Tibial nerve (tissue), 4 donors: ENCODE data around the gene SYCE1L. TPM values are rescaled to one million over a fixed set of nuclear protein-coding genes. Genes with fewer than 3 reads are reported as not detected.

Source experiments
- DNase-seq, 2 donors: peaks; one replicate each; pipeline ENCODE4 v3.0.0-alpha.2; 2019; ENCODE audit warnings: low spot score in 2 of 2
- H3K27ac ChIP-seq, 4 donors: fragments of 200-600 bp; sonication (generic) in 3 of 4; one replicate each; pipeline ENCODE4 v1.5.1; 2017 to 2019; ENCODE audit warnings: mild to moderate bottlenecking in 1 of 4
- H3K27me3 ChIP-seq, 2 donors: fragments of 200-600 bp; sonication (generic) in 1 of 2; one replicate each; pipeline versions ENCODE4 v1.5.1 to v1.6.0; 2017 to 2019
- H3K36me3 ChIP-seq, 3 donors: fragments of 200-600 bp; sonication (generic); one replicate each; pipeline ENCODE4 v1.5.1; 2018 to 2019
- H3K4me1 ChIP-seq, 4 donors: fragments of 200-600 bp; sonication (generic) in 3 of 4; one replicate each; pipeline ENCODE4 v1.5.1; 2017 to 2019
- H3K4me3 ChIP-seq, 4 donors: fragments of 200-600 bp; sonication (generic) in 3 of 4; one replicate each; pipeline ENCODE4 v1.5.1; 2017 to 2019; ENCODE audit warnings: mild to moderate bottlenecking in 1 of 4, moderate library complexity in 1 of 4
- H3K9me3 ChIP-seq, 4 donors: fragments of 200-600 bp; sonication (generic) in 3 of 4; one replicate each; pipeline ENCODE4 v1.5.1; 2017 to 2019
- EP300 ChIP-seq, 2 donors: sonication (generic); formaldehyde crosslinking; IDR thresholded peaks; one replicate each; pipeline ENCODE4 v1.6.1; 2017; ENCODE audit warnings: antibody characterized with exemption in 2 of 2, mild to moderate bottlenecking in 1 of 2
- POLR2A ChIP-seq, 2 donors: fragments of 450-650 bp; IDR thresholded peaks; one replicate each; pipeline ENCODE4 v1.6.1; 2017; ENCODE audit warnings: antibody characterized with exemption in 2 of 2, mild to moderate bottlenecking in 2 of 2, moderate library complexity in 2 of 2
- WGBS, 2 donors: methylation state at CpG; one replicate each; pipeline ENCODE4 v1.1.5; 2018; 5-methylcytosine and 5-hydroxymethylcytosine counted together
- total RNA-seq, 4 donors: library from RNA; depleted of rRNA; stranded (reverse); fragments of >200 nt; gene quantifications; one replicate each; pipeline ENCODE4 v1.1.0, GENCODE V29; 2016
- TF ChIP-seq, protein P1 (sequence below), 5 experiments: fragments of 200-600 bp in 3 of 5; fragments of 450-650 bp in 2 of 5; sonication (generic) in 3 of 5; IDR thresholded peaks; one replicate each; pipeline ENCODE4 v1.5.1; 2016 to 2019; ENCODE audit warnings: antibody characterized with exemption in 5 of 5, mild to moderate bottlenecking in 3 of 5, moderate library complexity in 2 of 5

The SYCE1L gene
- total RNA-seq, 4 donors from 2014 or later, result 4.8 TPM; not detected in 3

DNA sequence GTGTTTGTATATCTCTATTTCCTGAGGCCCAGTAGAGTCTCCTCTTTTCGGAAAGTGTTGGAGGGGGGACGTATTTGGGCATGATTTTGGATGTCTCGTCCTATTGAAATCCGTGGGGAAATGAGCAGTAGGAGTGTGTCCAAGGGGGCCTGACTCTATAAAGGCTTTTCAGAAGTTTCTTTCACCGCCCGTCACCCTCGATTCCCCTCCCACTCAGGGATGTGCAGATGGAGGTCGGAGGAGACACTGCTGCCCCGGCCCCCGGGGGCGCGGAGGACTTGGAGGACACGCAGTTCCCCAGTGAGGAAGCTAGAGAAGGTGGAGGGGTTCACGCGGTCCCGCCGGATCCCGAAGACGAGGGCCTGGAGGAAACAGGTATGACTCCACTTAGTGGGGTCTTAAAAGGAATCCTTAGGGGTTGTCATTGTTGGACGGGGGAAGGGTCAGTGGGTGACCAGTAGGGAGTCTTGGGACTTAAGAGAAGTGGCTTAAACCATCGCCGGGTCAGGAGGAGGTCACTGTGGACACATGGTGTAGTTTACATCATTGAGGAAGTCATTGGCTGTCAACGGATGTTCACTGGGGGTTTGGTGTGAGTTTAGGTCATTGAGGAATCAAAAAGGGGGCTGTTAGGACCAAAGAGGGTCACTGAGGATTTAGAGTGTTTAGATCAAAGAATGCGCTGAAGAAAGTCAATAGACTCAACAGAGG lies 7.8 kb upstream of the SYCE1L start:
- H3K27ac ChIP-seq, result peak overlapping the region; percentile 93 to 99 (median 94)
- no peaks in the 10 kb centered on the region for H3K27me3 ChIP-seq
- no peak for DNase-seq
- no peak for TF ChIP-seq POLR2A (IDR thresholded peaks at IDR 0.05)
- TF ChIP-seq EP300 (IDR thresholded peaks at IDR 0.05), result no peak
- TF ChIP-seq, protein P1, sequence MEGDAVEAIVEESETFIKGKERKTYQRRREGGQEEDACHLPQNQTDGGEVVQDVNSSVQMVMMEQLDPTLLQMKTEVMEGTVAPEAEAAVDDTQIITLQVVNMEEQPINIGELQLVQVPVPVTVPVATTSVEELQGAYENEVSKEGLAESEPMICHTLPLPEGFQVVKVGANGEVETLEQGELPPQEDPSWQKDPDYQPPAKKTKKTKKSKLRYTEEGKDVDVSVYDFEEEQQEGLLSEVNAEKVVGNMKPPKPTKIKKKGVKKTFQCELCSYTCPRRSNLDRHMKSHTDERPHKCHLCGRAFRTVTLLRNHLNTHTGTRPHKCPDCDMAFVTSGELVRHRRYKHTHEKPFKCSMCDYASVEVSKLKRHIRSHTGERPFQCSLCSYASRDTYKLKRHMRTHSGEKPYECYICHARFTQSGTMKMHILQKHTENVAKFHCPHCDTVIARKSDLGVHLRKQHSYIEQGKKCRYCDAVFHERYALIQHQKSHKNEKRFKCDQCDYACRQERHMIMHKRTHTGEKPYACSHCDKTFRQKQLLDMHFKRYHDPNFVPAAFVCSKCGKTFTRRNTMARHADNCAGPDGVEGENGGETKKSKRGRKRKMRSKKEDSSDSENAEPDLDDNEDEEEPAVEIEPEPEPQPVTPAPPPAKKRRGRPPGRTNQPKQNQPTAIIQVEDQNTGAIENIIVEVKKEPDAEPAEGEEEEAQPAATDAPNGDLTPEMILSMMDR (IDR thresholded peaks at IDR 0.05), result no peak
- no peaks in the 10 kb centered on the region for H3K9me3 ChIP-seq
- 6 to 7% methylated on average over 24 of the region's 24 CpGs for WGBS, 2 donors
- peaks cover 0 to 33% (median 15%) of the 10 kb centered on the region in 4 donors for H3K4me1 ChIP-seq
- H3K4me3 ChIP-seq, result peak overlapping the region; percentile 65 to 96 (median 92)
- H3K36me3 ChIP-seq, result peaks cover 0 to 36% (median 0%) of the 10 kb centered on the region in 3 donors

DNA sequence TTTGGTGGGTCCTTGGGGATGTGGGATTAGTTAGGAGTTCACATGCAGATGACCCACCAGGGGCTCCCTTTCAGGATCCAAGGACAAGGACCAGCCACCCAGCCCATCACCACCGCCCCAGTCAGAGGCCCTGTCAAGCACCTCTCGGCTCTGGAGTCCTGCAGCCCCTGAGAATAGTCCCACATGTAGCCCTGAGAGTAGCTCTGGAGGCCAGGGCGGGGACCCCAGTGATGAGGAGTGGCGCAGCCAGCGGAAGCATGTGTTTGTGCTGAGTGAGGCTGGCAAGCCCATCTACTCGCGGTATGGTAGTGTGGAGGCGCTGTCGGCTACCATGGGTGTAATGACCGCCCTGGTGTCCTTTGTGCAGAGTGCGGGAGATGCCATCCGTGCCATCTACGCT lies 5.8 kb upstream of the SYCE1L start:
- WGBS, 2 donors, result 89 to 97% methylated on average over 4 to 13 of the region's 13 CpGs

DNA sequence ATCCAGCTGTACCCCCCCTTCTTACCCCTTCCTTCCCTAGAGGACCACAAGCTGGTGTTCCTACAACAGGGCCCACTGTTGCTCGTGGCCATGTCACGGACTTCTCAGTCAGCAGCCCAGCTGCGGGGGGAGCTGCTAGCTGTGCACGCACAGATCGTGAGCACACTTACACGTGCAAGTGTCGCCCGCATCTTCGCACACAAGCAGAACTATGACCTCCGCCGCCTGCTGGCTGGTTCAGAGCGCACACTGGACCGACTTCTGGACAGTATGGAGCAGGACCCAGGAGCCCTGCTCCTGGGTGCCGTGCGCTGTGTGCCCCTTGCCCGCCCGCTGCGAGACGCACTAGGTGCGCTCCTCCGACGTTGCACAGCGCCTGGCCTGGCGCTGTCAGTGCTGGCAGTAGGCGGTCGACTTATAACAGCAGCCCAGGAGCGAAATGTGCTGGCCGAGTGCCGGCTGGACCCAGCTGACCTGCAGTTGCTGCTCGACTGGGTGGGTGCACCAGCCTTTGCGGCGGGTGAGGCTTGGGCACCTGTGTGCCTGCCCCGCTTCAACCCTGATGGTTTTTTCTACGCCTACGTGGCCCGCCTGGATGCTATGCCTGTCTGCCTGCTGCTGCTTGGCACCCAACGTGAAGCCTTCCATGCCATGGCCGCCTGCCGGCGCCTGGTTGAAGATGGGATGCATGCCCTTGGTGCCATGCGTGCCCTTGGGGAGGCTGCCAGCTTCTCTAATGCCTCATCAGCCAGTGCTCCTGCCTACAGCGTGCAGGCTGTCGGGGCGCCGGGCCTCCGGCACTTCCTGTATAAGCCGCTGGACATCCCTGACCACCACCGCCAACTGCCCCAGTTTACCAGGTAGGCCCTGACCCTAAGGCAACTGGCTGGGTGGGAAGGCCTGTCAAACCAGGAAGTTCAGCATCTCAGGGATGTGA lies 4.6 kb upstream of the SYCE1L start:
- no peak for DNase-seq
- Histone ChIP-seq H3K36me3 (peaks cover 0 to 68% (median 0%) of the 10 kb centered on the region in 3 donors), H3K27me3 (no peaks in the 10 kb centered on the region)

More for the DNA sequence above, 5.8 kb upstream of the SYCE1L start:
- DNase-seq, result no peak
- Histone ChIP-seq H3K27me3 (no peaks in the 10 kb centered on the region), H3K4me1 (peaks cover 0 to 33% (median 15%) of the 10 kb centered on the region in 4 donors), H3K9me3 (no peaks in the 10 kb centered on the region), H3K27ac (no peak overlapping the region), H3K36me3 (peaks cover 0 to 56% (median 0%) of the 10 kb centered on the region in 3 donors), H3K4me3 (no peak overlapping the region)
- TF ChIP-seq POLR2A (IDR thresholded peaks at IDR 0.05) (no peak), EP300 (IDR thresholded peaks at IDR 0.05) (no peak)
- TF ChIP-seq, protein P1 (IDR thresholded peaks at IDR 0.05), result no peak

DNA sequence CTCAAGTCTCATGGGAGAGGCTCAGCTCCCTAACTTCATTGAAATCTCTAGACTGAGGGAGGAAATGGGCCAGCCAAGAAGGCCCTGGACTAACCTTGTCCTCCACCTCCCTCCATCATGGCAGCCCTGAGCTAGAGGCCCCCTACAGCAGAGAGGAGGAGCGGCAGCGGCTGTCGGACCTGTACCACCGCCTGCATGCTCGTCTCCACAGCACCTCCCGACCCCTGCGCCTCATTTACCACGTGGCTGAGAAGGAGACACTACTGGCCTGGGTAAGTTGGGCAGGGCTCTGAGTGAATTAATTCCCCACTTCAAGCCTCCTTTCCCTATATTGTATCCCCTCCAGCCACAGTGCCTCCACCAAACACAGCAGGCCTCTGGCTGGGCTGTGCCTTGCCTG lies 3.8 kb upstream of the SYCE1L start:
- no peak for TF ChIP-seq POLR2A (IDR thresholded peaks at IDR 0.05)
- TF ChIP-seq, protein P1 (IDR thresholded peaks at IDR 0.05), result no peak
- no peak for TF ChIP-seq EP300 (IDR thresholded peaks at IDR 0.05)
- no peaks in the 10 kb centered on the region for H3K9me3 ChIP-seq
- no peak for DNase-seq
- 83 to 88% methylated on average over 8 of the region's 8 CpGs for WGBS, 2 donors
- no peak overlapping the region for H3K27ac ChIP-seq
- peaks cover 0 to 27% (median 13%) of the 10 kb centered on the region in 4 donors for H3K4me1 ChIP-seq
- no peak overlapping the region for H3K4me3 ChIP-seq
- peaks cover 0 to 76% (median 0%) of the 10 kb centered on the region in 3 donors for H3K36me3 ChIP-seq
- H3K27me3 ChIP-seq, result no peaks in the 10 kb centered on the region

More for the DNA sequence above, 4.6 kb upstream of the SYCE1L start:
- no peak for TF ChIP-seq POLR2A (IDR thresholded peaks at IDR 0.05)
- no peak for TF ChIP-seq EP300 (IDR thresholded peaks at IDR 0.05)
- TF ChIP-seq, protein P1 (IDR thresholded peaks at IDR 0.05), result no peak
- Histone ChIP-seq H3K9me3 (no peaks in the 10 kb centered on the region), H3K27ac (no peak overlapping the region), H3K4me1 (peaks cover 0 to 33% (median 15%) of the 10 kb centered on the region in 4 donors), H3K4me3 (no peak overlapping the region)
- 94 to 98% methylated on average over 28 to 29 of the region's 48 CpGs for WGBS, 2 donors
